A673 (cell line): ENCODE results near the gene EFCAB11. TPM values are rescaled to one million over a fixed set of nuclear protein-coding genes. Genes with fewer than 3 reads are reported as not detected.

ENCODE experiments used
- BruUV-seq: library from RNA; stranded (reverse); fragments of 400-500 nt; replicated peaks from 2 replicates; lab custom pipeline; 2021; lab: Mats Ljungman, UMichigan
- CTCF ChIA-PET: fragments of 300-600 bp; sonication (Branson Sonifier 250); formaldehyde crosslinking; loops from one replicate; lab custom pipeline; 2022; ENCODE audit warnings: antibody characterized with exemption; lab: Charles Lee
- POLR2A ChIA-PET: fragments of 300-600 bp; sonication (Branson Sonifier 250); formaldehyde crosslinking; loops from one replicate; lab custom pipeline; 2022; ENCODE audit warnings: antibody characterized with exemption; ENCODE audit not compliant: low non-redundant PET; lab: Charles Lee
- DNase-seq: peaks from one replicate; pipeline ENCODE4 v3.0.0-alpha.2; 2015; ENCODE audit warnings: low spot score
- H3K27ac ChIP-seq: fragments of 200-600 bp; sonication (generic); 2 replicates; pipeline ENCODE4 v1.5.1; 2016; ENCODE audit warnings: mixed run types, low read depth, mild to moderate bottlenecking, mixed read lengths, antibody characterized with exemption, low read length; ENCODE audit not compliant: poor library complexity, severe bottlenecking
- H3K27me3 ChIP-seq: fragments of 200-600 bp; sonication (generic); replicated peaks from 2 replicates; pipeline ENCODE4 v1.6.1; 2017; ENCODE audit warnings: mixed run types, low read depth, mild to moderate bottlenecking, mixed read lengths, antibody characterized with exemption, low read length; ENCODE audit not compliant: insufficient read depth, poor library complexity
- H3K36me3 ChIP-seq: fragments of 200-600 bp; sonication (generic); 2 replicates; pipeline ENCODE4 v1.6.1; 2016; ENCODE audit warnings: mixed run types, mild to moderate bottlenecking, mixed read lengths, antibody characterized with exemption, low read length; ENCODE audit not compliant: insufficient read depth, poor library complexity, severe bottlenecking
- H3K4me1 ChIP-seq: fragments of 200-600 bp; sonication (generic); 2 replicates; pipeline ENCODE4 v1.6.1; 2017; ENCODE audit warnings: mixed run types, mild to moderate bottlenecking, mixed read lengths, antibody characterized with exemption, low read length; ENCODE audit not compliant: insufficient read depth, poor library complexity, severe bottlenecking
- H3K4me3 ChIP-seq: fragments of 200-600 bp; sonication (generic); 2 replicates; pipeline ENCODE4 v1.5.1; 2016; ENCODE audit warnings: low read depth, mixed run types, mild to moderate bottlenecking, mixed read lengths, low read length; ENCODE audit not compliant: poor library complexity, severe bottlenecking
- H3K9me3 ChIP-seq: fragments of 200-600 bp; sonication (generic); 2 replicates; pipeline ENCODE4 v1.6.1; 2016; ENCODE audit warnings: mixed run types, low read depth, mild to moderate bottlenecking, mixed read lengths, antibody characterized with exemption, low read length; ENCODE audit not compliant: poor library complexity, severe bottlenecking
- CTCF ChIP-seq: fragments of 300-800, 200-600 bp; sonication (generic); conservative IDR thresholded peaks from 2 replicates; pipeline ENCODE4 v1.5.1; 2017; ENCODE audit warnings: low read depth, mild to moderate bottlenecking, antibody characterized with exemption, low read length, moderate library complexity, mixed read lengths
- EZH2 ChIP-seq: fragments of 200-600 bp; sonication (generic); IDR thresholded peaks from 2 replicates; pipeline ENCODE4 v1.6.1; 2017; ENCODE audit warnings: borderline replicate concordance, low read depth, mild to moderate bottlenecking, mixed read lengths, antibody characterized with exemption, low read length; ENCODE audit not compliant: poor library complexity, severe bottlenecking
- intact Hi-C: fragments of 100-400 bp; cut with micrococcal nuclease; formaldehyde crosslinking; loops from one replicate; pipeline ENCODE4 v1.10.0; 2022; ENCODE audit not compliant: unreplicated experiment
- total RNA-seq: library from RNA; stranded (reverse); gene quantifications from 2 replicates; pipeline ENCODE4 v1.2.3, GENCODE V29; 2021

The EFCAB11 gene
- total RNA-seq, 1 experiment from 2014 or later = 8.4 TPM

- no peaks in the 10 kb centered on the region for H3K9me3 ChIP-seq
These were observed 96.4 kb downstream of the EFCAB11 start for GRCh38 chr14:89858089-89858488.

GRCh38 chr14:89856871-89857345 is 97.6 kb downstream of the EFCAB11 start:
- TF ChIP-seq EZH2 (no peak), CTCF (no peak)
- Histone ChIP-seq H3K36me3 (no peaks in the 10 kb centered on the region), H3K27me3 (no peaks in the 10 kb centered on the region), H3K4me3 (no peak overlapping the region), H3K9me3 (no peaks in the 10 kb centered on the region), H3K4me1 (no peaks in the 10 kb centered on the region), H3K27ac (no peak overlapping the region)
- POLR2A ChIA-PET = no interaction called here
- intact Hi-C loops = no loop called here
- DNase-seq = no peak
- BruUV-seq = no TSS peak
- CTCF ChIA-PET = no interaction called here

More at GRCh38 chr14:89858089-89858488, 96.4 kb downstream of the EFCAB11 start:
- Histone ChIP-seq H3K36me3 (no peaks in the 10 kb centered on the region), H3K27ac (no peak overlapping the region), H3K27me3 (no peaks in the 10 kb centered on the region), H3K4me1 (no peaks in the 10 kb centered on the region), H3K4me3 (no peak overlapping the region)
- no peak for TF ChIP-seq CTCF
- no peak for TF ChIP-seq EZH2
- intact Hi-C loops = no loop called here
- ChIA-PET POLR2A (no interaction called here), CTCF (no interaction called here)
- no TSS peak for BruUV-seq
- no peak for DNase-seq

- TF ChIP-seq CTCF (no peak), EZH2 (no peak)
- no peaks in the 10 kb centered on the region for H3K36me3 ChIP-seq
- ChIA-PET CTCF (no interaction called here), POLR2A (no interaction called here)
- no peak overlapping the region for H3K27ac ChIP-seq
- DNase-seq = no peak
- H3K4me3 ChIP-seq = no peak overlapping the region
- H3K9me3 ChIP-seq = no peaks in the 10 kb centered on the region
- no TSS peak for BruUV-seq
- H3K4me1 ChIP-seq = no peaks in the 10 kb centered on the region
- intact Hi-C loops = no loop called here
- H3K27me3 ChIP-seq = no peaks in the 10 kb centered on the region
These were observed 98.4 kb downstream of the EFCAB11 start for GRCh38 chr14:89855961-89856656.
